ENCODE measurements around the gene MSRB3. TPM values are rescaled to one million over a fixed set of nuclear protein-coding genes. Genes with fewer than 3 reads are reported as not detected.
A peak's percentile ranks its signal among the peaks of the same experiment; 100 is the strongest.
"Not testable (repeated sequence)": the region's sequence is repeated elsewhere in the genome, so short reads cannot be mapped to it uniquely, and the experiment has no call there.

MSRB3 gene
- total and polyA plus RNA-seq, 8 donors = 10.7 to 142 (median 27.8) TPM

- no peak overlapping the region for H3K27ac ChIP-seq
- no peaks in the 10 kb centered on the region for H3K27me3 ChIP-seq
- H3K36me3 ChIP-seq = no peaks in the 10 kb centered on the region
- peaks cover 0 to 6% (median under 1%) of the 10 kb centered on the region in 4 donors for H3K4me1 ChIP-seq
- no peaks in the 10 kb centered on the region for H3K9me3 ChIP-seq
- peak in 1 of 2 donors; percentile 48 for DNase-seq
- no peak overlapping the region for H3K4me3 ChIP-seq
- TF ChIP-seq CTCF (IDR thresholded peaks at IDR 0.05) = peak in 4 of 7 experiments; percentile 2 to 47 (median 21)
- TF ChIP-seq POLR2AphosphoS5 (IDR thresholded peaks at IDR 0.05) = no peak
- intact Hi-C loops (cut with DNase I; ENCODE audit: low total_unique reads) = no loop called here
- 16 to 36% (median 23%) methylated on average over 2 of the region's 2 CpGs for WGBS, 5 donors
These were observed 35.3 kb downstream of the MSRB3 start for GRCh38 chr12:65313719-65314317.

GRCh38 chr12:65315238-65315637 lies 36.8 kb downstream of the MSRB3 start:
- H3K4me1 ChIP-seq = peaks cover 0 to 18% (median 7%) of the 10 kb centered on the region in 4 donors
- H3K9me3 ChIP-seq; intact Hi-C loops (cut with DNase I; ENCODE audit: low total_unique reads); H3K4me3 ChIP-seq; H3K36me3 ChIP-seq; DNase-seq; H3K27ac ChIP-seq; H3K27me3 ChIP-seq: not testable (repeated sequence)
- 91 to 97% (median 96%) methylated on average over 12 of the region's 12 CpGs for WGBS, 5 donors

- WGBS, 5 donors = 82 to 91% (median 85%) methylated on average over 4 of the region's 4 CpGs
- no peak overlapping the region for H3K4me3 ChIP-seq
- H3K27me3 ChIP-seq = no peaks in the 10 kb centered on the region
- DNase-seq = no peak
- intact Hi-C loops (cut with DNase I; ENCODE audit: low total_unique reads) = no loop called here
- no peaks in the 10 kb centered on the region for H3K9me3 ChIP-seq
- H3K27ac ChIP-seq = no peak overlapping the region
- H3K36me3 ChIP-seq = no peaks in the 10 kb centered on the region
- peaks cover 0 to 27% (median 14%) of the 10 kb centered on the region in 4 donors for H3K4me1 ChIP-seq
- no peak for TF ChIP-seq CTCF (IDR thresholded peaks at IDR 0.05)
- no peak for TF ChIP-seq EP300 (IDR thresholded peaks at IDR 0.05)
- no peak for TF ChIP-seq POLR2A (IDR thresholded peaks at IDR 0.05)
- no peak for TF ChIP-seq POLR2AphosphoS5 (IDR thresholded peaks at IDR 0.05)
These were observed 39.8 kb downstream of the MSRB3 start for GRCh38 chr12:65318186-65318685.

GRCh38 chr12:65319688-65320200 lies 41.3 kb downstream of the MSRB3 start:
- Histone ChIP-seq H3K4me1 (peaks cover 0 to 29% (median 16%) of the 10 kb centered on the region in 4 donors), H3K36me3 (no peaks in the 10 kb centered on the region), H3K27me3 (no peaks in the 10 kb centered on the region), H3K27ac (no peak overlapping the region), H3K4me3 (no peak overlapping the region), H3K9me3 (no peaks in the 10 kb centered on the region)
- TF ChIP-seq POLR2AphosphoS5 (IDR thresholded peaks at IDR 0.05) = peak in 2 of 3 donors; percentile 32 to 49
- no peak for TF ChIP-seq POLR2A (IDR thresholded peaks at IDR 0.05)
- intact Hi-C loops (cut with DNase I; ENCODE audit: low total_unique reads) = no loop called here
- 34 to 50% (median 43%) methylated on average over 3 of the region's 3 CpGs for WGBS, 5 donors
- peak in 1 of 2 donors; percentile 56 for DNase-seq

GRCh38 chr12:65323070-65323469 lies 44.6 kb downstream of the MSRB3 start:
- no peak overlapping the region for H3K4me3 ChIP-seq
- 19 to 29% (median 26%) methylated on average over 5 of the region's 5 CpGs for WGBS, 5 donors
- no peaks in the 10 kb centered on the region for H3K9me3 ChIP-seq
- no peaks in the 10 kb centered on the region for H3K27me3 ChIP-seq
- peak in 1 of 2 donors; percentile 47 for DNase-seq
- H3K36me3 ChIP-seq = no peaks in the 10 kb centered on the region
- peaks cover 8 to 46% (median 27%) of the 10 kb centered on the region in 4 donors for H3K4me1 ChIP-seq
- no peak for TF ChIP-seq EP300 (IDR thresholded peaks at IDR 0.05)
- TF ChIP-seq CTCF (IDR thresholded peaks at IDR 0.05) = no peak
- TF ChIP-seq POLR2AphosphoS5 (IDR thresholded peaks at IDR 0.05) = no peak
- no peak for TF ChIP-seq POLR2A (IDR thresholded peaks at IDR 0.05)
- H3K27ac ChIP-seq = no peak overlapping the region
- intact Hi-C loops (cut with DNase I; ENCODE audit: low total_unique reads) = no loop called here
